MM.1S (cell line): Measurements from ENCODE around the gene TRPV5.

ENCODE experiments used
- CTCF ChIP-seq: fragments of 300-600 bp; sonication (generic); IDR thresholded peaks from 2 replicates; pipeline ENCODE4 v1.5.1; 2016; ENCODE audit warnings: antibody characterized with exemption, low read length, mixed read lengths
- EZH2 ChIP-seq: fragments of 300-600 bp; sonication (generic); optimal IDR thresholded peaks from 2 replicates; pipeline ENCODE3; 2017; ENCODE audit warnings: low read depth, mild to moderate bottlenecking, antibody characterized with exemption, low read length, mixed read lengths

GRCh38 chr7:142910031-142910433, 23.5 kb downstream of the TRPV5 start:
- TF ChIP-seq CTCF (no peak), EZH2 (no peak)
